IMR-90 (cell line): Measurements from ENCODE around the gene STX5. TPM values are rescaled to one million over a fixed set of nuclear protein-coding genes. Genes with fewer than 3 reads are reported as not detected.
A peak's percentile ranks its signal among the peaks of the same experiment; 100 is the strongest.

ENCODE experiments used
- ATAC-seq: fragments of 200-7000 bp; cut with Tn5 transposase; 2 replicates; pipeline ENCODE4 v1.9.1; 2020; ENCODE audit warnings: low read depth, mild to moderate bottlenecking, moderate library complexity
- Bru-seq: library from RNA; stranded (reverse); fragments of 400-500 nt; gene quantifications from one replicate; lab custom pipeline; 2021; lab: Mats Ljungman, UMichigan
- BruChase-seq, 2 experiments: library from RNA; stranded (reverse); fragments of 400-500 nt; gene quantifications; one replicate each; lab custom pipeline; 2021; lab: Mats Ljungman, UMichigan
- BruUV-seq: library from RNA; stranded (reverse); fragments of 400-500 nt; replicated peaks from 2 replicates; lab custom pipeline; 2021; lab: Mats Ljungman, UMichigan
- CTCF ChIA-PET: fragments of 300-600 bp; formaldehyde crosslinking; extraction: SDS; loops from one replicate; lab custom pipeline; 2021; ENCODE audit warnings: antibody characterized with exemption; lab: Yijun Ruan, JAX
- POLR2A ChIA-PET: fragments of 300-600 bp; sonication (Branson Sonifier 250); formaldehyde crosslinking; loops from one replicate; lab custom pipeline; 2022; ENCODE audit warnings: antibody characterized with exemption; ENCODE audit not compliant: unreplicated experiment; lab: Charles Lee
- DNase-seq: peaks from one replicate; pipeline ENCODE4 v3.0.0; 2013
- H2AFZ ChIP-seq: replicated peaks from 2 replicates; pipeline ENCODE3; 2013; ENCODE audit warnings: low read length, mild to moderate bottlenecking; ENCODE audit not compliant: poor library complexity
- H2AK5ac ChIP-seq: 2 replicates; pipeline ENCODE4 v1.6.1; 2013; ENCODE audit warnings: low read depth, low read length, inconsistent platforms
- H2AK9ac ChIP-seq: replicated peaks from 2 replicates; pipeline ENCODE3; 2013; ENCODE audit warnings: mild to moderate bottlenecking, low read depth, low read length, moderate library complexity; ENCODE audit not compliant: poor library complexity
- H2BK120ac ChIP-seq: 2 replicates; pipeline ENCODE4 v1.6.1; 2013; ENCODE audit warnings: low read depth, low read length, inconsistent platforms
- H2BK15ac ChIP-seq: 3 replicates; pipeline ENCODE4 v1.6.1; 2013; ENCODE audit warnings: low read depth, low read length, inconsistent platforms
- H2BK20ac ChIP-seq: 2 replicates; pipeline ENCODE4 v1.6.1; 2013; ENCODE audit warnings: low read depth, mild to moderate bottlenecking, inconsistent platforms, low read length, moderate library complexity
- H2BK5ac ChIP-seq: 2 replicates; pipeline ENCODE4 v1.6.1; 2013; ENCODE audit warnings: mild to moderate bottlenecking, low read depth, low read length, inconsistent platforms; ENCODE audit not compliant: poor library complexity, severe bottlenecking
- H3K14ac ChIP-seq: replicated peaks from 2 replicates; pipeline ENCODE4 v1.6.1; 2013; ENCODE audit warnings: low read depth, low read length, inconsistent platforms
- H3K18ac ChIP-seq: 2 replicates; pipeline ENCODE4 v1.6.1; 2013; ENCODE audit warnings: low read depth, low read length, control low read depth
- H3K23ac ChIP-seq: 2 replicates; pipeline ENCODE4 v1.6.1; 2013; ENCODE audit warnings: low read depth, low read length, inconsistent platforms
- H3K27ac ChIP-seq: 2 replicates; pipeline ENCODE4 v1.5.1; 2013; ENCODE audit warnings: mild to moderate bottlenecking, control low read depth, low read length; ENCODE audit not compliant: insufficient read depth
- H3K27me3 ChIP-seq: 2 replicates; pipeline ENCODE4 v1.6.1; 2013; ENCODE audit warnings: low read length; ENCODE audit not compliant: control insufficient read depth, insufficient read depth
- H3K36me3 ChIP-seq: 2 replicates; pipeline ENCODE4 v1.6.1; 2013; ENCODE audit warnings: low read length, mixed read lengths; ENCODE audit not compliant: control insufficient read depth, insufficient read depth
- H3K4ac ChIP-seq: 2 replicates; pipeline ENCODE4 v1.6.1; 2013; ENCODE audit warnings: low read depth, low read length, inconsistent platforms
- H3K4me1 ChIP-seq: 2 replicates; pipeline ENCODE4 v1.6.1; 2013; ENCODE audit warnings: low read length, mixed read lengths; ENCODE audit not compliant: control insufficient read depth, insufficient read depth
- H3K4me2 ChIP-seq: 2 replicates; pipeline ENCODE4 v1.6.1; 2013; ENCODE audit warnings: low read depth, mild to moderate bottlenecking, control low read depth, low read length, moderate library complexity
- H3K4me3 ChIP-seq: 2 replicates; pipeline ENCODE4 v1.5.1; 2013; ENCODE audit warnings: low read depth, mild to moderate bottlenecking, control low read depth, low read length, moderate library complexity; ENCODE audit not compliant: insufficient read depth
- H3K56ac ChIP-seq: 2 replicates; pipeline ENCODE4 v1.6.1; 2013; ENCODE audit warnings: low read length, inconsistent platforms; ENCODE audit not compliant: insufficient read depth; ENCODE audit errors: extremely low read depth
- H3K79me1 ChIP-seq, 2 experiments: 2 replicates each; pipeline ENCODE4 v1.6.1; 2013; ENCODE audit warnings: low read length in 2 of 2, inconsistent platforms in 1 of 2, low read depth in 1 of 2
- H3K9ac ChIP-seq: 2 replicates; pipeline ENCODE4 v1.6.1; 2013; ENCODE audit warnings: low read depth, low read length, control low read depth
- H3K9me1 ChIP-seq: 2 replicates; pipeline ENCODE4 v1.6.1; 2013; ENCODE audit warnings: low read length, inconsistent platforms; ENCODE audit not compliant: insufficient read depth
- H3K9me3 ChIP-seq: 2 replicates; pipeline ENCODE4 v1.6.1; 2013; ENCODE audit warnings: low read length; ENCODE audit not compliant: control insufficient read depth, insufficient read depth
- H4K20me1 ChIP-seq: 2 replicates; pipeline ENCODE4 v1.6.1; 2013; ENCODE audit warnings: low read length, inconsistent platforms; ENCODE audit not compliant: insufficient read depth
- H4K5ac ChIP-seq: 2 replicates; pipeline ENCODE4 v1.6.1; 2013; ENCODE audit warnings: mild to moderate bottlenecking, low read depth, low read length, control low read depth
- H4K8ac ChIP-seq, 2 experiments: 2 replicates each; pipeline ENCODE4 v1.6.1; 2013; ENCODE audit warnings: low read depth in 2 of 2, low read length in 2 of 2, control low read depth in 1 of 2, inconsistent platforms in 1 of 2
- H4K91ac ChIP-seq: 2 replicates; pipeline ENCODE4 v1.6.1; 2013; ENCODE audit warnings: low read depth, low read length, inconsistent platforms; ENCODE audit not compliant: insufficient read depth
- BHLHE40 ChIP-seq: fragments of 150-350 bp; IDR thresholded peaks from 2 replicates; pipeline ENCODE4 v1.6.1; 2016; ENCODE audit warnings: mild to moderate bottlenecking, low read depth, low read length
- CEBPB ChIP-seq: IDR thresholded peaks from 2 replicates; pipeline ENCODE4 v1.6.1; 2012; ENCODE audit warnings: low read depth, low read length, improper control_type of control experiment
- CTCF ChIP-seq: conservative IDR thresholded peaks from 2 replicates; pipeline ENCODE4 v1.5.1; 2012; ENCODE audit warnings: mild to moderate bottlenecking, low read depth, low read length, improper control_type of control experiment
- ELK1 ChIP-seq: fragments of 150-350 bp; IDR thresholded peaks from 2 replicates; pipeline ENCODE4 v1.6.1; 2016; ENCODE audit warnings: low read depth, mild to moderate bottlenecking, low read length, moderate library complexity, borderline replicate concordance
- MAFK ChIP-seq: IDR thresholded peaks from 2 replicates; pipeline ENCODE4 v1.6.1; 2012; ENCODE audit warnings: low read depth, low read length, improper control_type of control experiment
- NFE2L2 ChIP-seq: fragments of 150-350 bp; IDR thresholded peaks from 2 replicates; pipeline ENCODE4 v1.6.1; 2016; ENCODE audit warnings: low read depth, mild to moderate bottlenecking, low read length
- POLR2A ChIP-seq: IDR thresholded peaks from 2 replicates; pipeline ENCODE4 v1.6.1; 2012; ENCODE audit warnings: mild to moderate bottlenecking, low read depth, low read length
- RAD21 ChIP-seq: IDR thresholded peaks from 2 replicates; pipeline ENCODE4 v1.6.1; 2012; ENCODE audit warnings: low read length, improper control_type of control experiment
- RFX5 ChIP-seq: IDR thresholded peaks from 2 replicates; pipeline ENCODE4 v1.8.0; 2012; ENCODE audit warnings: low read depth, mild to moderate bottlenecking, low read length, moderate library complexity
- SMC3 ChIP-seq: fragments of 150-350 bp; IDR thresholded peaks from 2 replicates; pipeline ENCODE4 v1.6.1; 2016; ENCODE audit warnings: low read depth, mild to moderate bottlenecking, antibody characterized with exemption, low read length, moderate library complexity
- USF2 ChIP-seq: fragments of 150-350 bp; IDR thresholded peaks from 2 replicates; pipeline ENCODE4 v1.6.1; 2017; ENCODE audit warnings: mild to moderate bottlenecking, antibody characterized with exemption, low read length, low read depth
- WGBS, 2 experiments: methylation state at CpG; one replicate each; pipeline versions ENCODE4 v1.1.5 to v1.1.7; 2013; ENCODE audit warnings: missing lambda C conversion rate in 2 of 2; ENCODE audit not compliant: insufficient read length in 1 of 2; ENCODE audit errors: extremely low coverage in 2 of 2; 5-methylcytosine and 5-hydroxymethylcytosine counted together
- dilution Hi-C: fragments of 300-500 bp; cut with HindIII; formaldehyde crosslinking; loops from one replicate; pipeline ENCODE4 v1.14.3; 2018; ENCODE audit warnings: low sequenced_read_pairs; ENCODE audit not compliant: unreplicated experiment
- in situ Hi-C: fragments of 300-500 bp; cut with MboI; formaldehyde crosslinking; loops from 3 replicates; pipeline ENCODE4 v1.14.3; 2019; ENCODE audit warnings: low sequenced_read_pairs, inconsistent platforms, mixed read lengths
- intact Hi-C: fragments of 100-400 bp; cut with micrococcal nuclease; formaldehyde crosslinking; loops from 2 replicates; pipeline ENCODE4 v1.10.0; 2022
- long read RNA-seq: library from polyadenylated mRNA; unstranded; transcript quantifications from one replicate; pipeline ENCODE4 v2.0.0, GENCODE V29; 2021; ENCODE audit not compliant: unreplicated experiment
- polyA plus RNA-seq, 3 experiments: library from polyadenylated mRNA; depleted of rRNA; stranded (reverse); fragments of >200 nt; gene quantifications; 2 replicates each; pipeline ENCODE4 v1.2.3, GENCODE V29; 2012; ENCODE audit warnings: low replicate concordance in 1 of 3
- total RNA-seq: library from RNA; depleted of rRNA; stranded (reverse); fragments of >200 nt; gene quantifications from 2 replicates; pipeline ENCODE4 v1.2.3, GENCODE V29; 2012; rRNA removed

STX5 gene
- total RNA-seq (48.6 and 49.5 TPM in 2 replicates), polyA plus RNA-seq (2012; rRNA removed) (43.1 and 43.5 TPM in 2 replicates), Bru-seq, nascent RNA (percentile 89 among the genes with signal in this experiment), BruChase-seq, experiment 1, labeled RNA remaining after a 6-hour chase (percentile 95 among the genes with signal in this experiment), BruChase-seq, experiment 2, labeled RNA remaining after a 2-hour chase (percentile 92 among the genes with signal in this experiment)
- 24.5 and 39.6 TPM in 2 replicates for polyA plus RNA-seq (2012; cell fraction: cytosol; rRNA removed)
- polyA plus RNA-seq (2012; cell fraction: nucleus; rRNA removed; ENCODE audit: low replicate concordance) = 35.4 and 47.9 TPM in 2 replicates
- long read RNA-seq, transcript STX5-201 (11 exons, 1,794 nt) = major isoform, 11 of 19 reads
- long read RNA-seq, partial matches to known transcripts = 5 of 19 reads
- long read RNA-seq, other reads (novel, unspliced or antisense) = 1 of 19 reads

GRCh38 chr11:62831520-62832335 lies at the start of gene STX5:
TSS of gene STX5 (minus strand) at chr11:62832051. CDS start at chr11:62831243, 808 bp downstream.
- Histone ChIP-seq H2BK120ac (peak within 1 kb of the TSS; percentile 64; the same call in 1 of the 2 replicates), H2BK20ac (0 out of 2 replicates have a peak within 1 kb of the TSS, but pooled peaks have one; percentile 38), H3K9ac (peak within 1 kb of the TSS; percentile 94), H3K27me3 (no peaks in the 10 kb centered on the region), H4K91ac (peak within 1 kb of the TSS; percentile 63), H3K18ac (peak within 1 kb of the TSS; percentile 67), H2BK5ac (peak within 1 kb of the TSS; percentile 96), H2BK15ac (no peak within 1 kb of the TSS), H3K9me3 (no peaks in the 10 kb centered on the region), H3K4ac (peak within 1 kb of the TSS; percentile 88), H4K5ac (peak within 1 kb of the TSS; percentile 61), H3K79me1 (peaks cover 23 to 82% of the 10 kb centered on the region in 2 experiments; a peak in 3 of 4 replicates), H2AK5ac (peak within 1 kb of the TSS; percentile 67), H2AK9ac (peak within 1 kb of the TSS; percentile 100), H3K4me3 (peak within 1 kb of the TSS; percentile 94), H3K4me2 (peak within 1 kb of the TSS; percentile 98), H3K36me3 (peaks cover 34% of the 10 kb centered on the region), H4K8ac (peak within 1 kb of the TSS; percentile 21 to 94; a peak in 3 of 4 replicates), H4K20me1 (peaks cover 37% of the 10 kb centered on the region; the same call in 1 of the 2 replicates), H3K14ac (peak within 1 kb of the TSS; percentile 92), H3K23ac (peak within 1 kb of the TSS; percentile 90), H2AFZ (peak within 1 kb of the TSS; percentile 99), H3K56ac (peak within 1 kb of the TSS; percentile 67), H3K9me1 (peaks cover 4% of the 10 kb centered on the region; the same call in 1 of the 2 replicates), H3K4me1 (peaks cover 12% of the 10 kb centered on the region), H3K27ac (peak within 1 kb of the TSS; percentile 95)
- ChIA-PET POLR2A (interaction anchor here (0.6 to 1.8 kb wide), 5 partner anchors 10 to 158 kb away, joined by 3 to 16 read pairs (median 4); partner anchors contain the start of gene HNRNPUL2), CTCF (interaction anchor here (0.6 kb wide), 1 partner anchor 20 kb away, joined by 4 read pairs; no protein-coding TSS in a partner anchor)
- ATAC-seq = peak; percentile 95
- no TSS peak for BruUV-seq
- in situ Hi-C loops = no loop called here
- DNase-seq = peak; percentile 99
- WGBS, 2 experiments = 1% methylated on average over 18 of the region's 65 CpGs; no CpG with 5 or more reads in 1 of the 2 experiments
- dilution Hi-C loops = no loop called here
- intact Hi-C loops = loop anchor here (2.0 kb wide), 1 partner anchor 45 kb away; the partner anchor contains the start of gene TMEM179B
- no peak for TF ChIP-seq SMC3
- TF ChIP-seq RFX5 = no peak
- TF ChIP-seq CTCF = no peak
- TF ChIP-seq MAFK = no peak
- TF ChIP-seq BHLHE40 = no peak
- no peak for TF ChIP-seq CEBPB
- peak; percentile 96 for TF ChIP-seq POLR2A
- no peak for TF ChIP-seq RAD21
- TF ChIP-seq NFE2L2 = no peak
- TF ChIP-seq USF2 = peak; percentile 87
- TF ChIP-seq ELK1 = no peak
